Measurements from ENCODE around the gene SLC25A20. TPM values are rescaled to one million over a fixed set of nuclear protein-coding genes. Genes with fewer than 3 reads are reported as not detected.

Gene SLC25A20
- 26.2 and 30.3 TPM in 2 replicates for total RNA-seq

DNA sequence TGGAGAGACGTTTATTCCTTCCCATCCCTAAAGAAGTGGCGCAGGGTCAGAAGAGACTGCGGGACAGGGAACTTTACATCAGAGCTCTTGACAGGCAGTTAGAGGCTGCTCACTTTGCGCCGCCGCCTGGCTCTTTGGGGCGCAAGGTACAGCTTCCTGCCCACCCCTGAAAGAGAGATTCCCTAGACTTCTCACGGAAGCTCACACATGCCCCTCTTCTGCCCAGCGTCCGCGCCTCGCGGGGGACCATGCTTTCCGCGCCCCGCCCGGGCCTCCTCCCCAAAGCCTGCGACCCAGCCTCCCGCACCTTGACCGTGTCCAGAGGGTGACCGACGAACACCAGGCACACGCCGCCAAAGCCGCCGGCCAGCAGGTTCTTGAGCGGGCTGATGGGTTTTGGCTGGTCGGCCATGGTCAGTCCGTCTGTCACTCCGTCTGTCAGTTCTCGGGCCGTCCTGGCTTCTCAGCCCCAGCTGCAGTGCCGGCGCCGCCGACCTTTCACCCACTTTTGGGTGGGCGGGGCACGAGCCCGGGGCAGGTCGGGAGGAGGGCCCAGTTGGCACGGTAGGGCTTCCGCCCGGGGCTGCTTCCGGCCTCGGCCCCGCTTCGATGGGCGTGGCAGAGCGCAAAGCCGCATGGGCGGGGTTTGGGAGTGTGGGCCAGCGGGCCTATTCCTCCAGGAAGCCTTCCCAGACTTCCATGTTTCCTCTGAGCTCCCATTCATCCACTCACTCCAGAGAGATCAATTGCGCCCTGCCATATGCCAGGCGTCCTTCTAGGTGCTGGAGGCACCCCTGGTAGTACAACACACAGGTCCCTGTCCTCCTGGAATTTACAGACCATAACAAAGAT, at the start of gene SLC25A20:
Gene SLC25A20, minus strand, starts transcription at position 500 of the 852 bp plus-strand sequence. Its CDS starts 88 bp downstream, at position 412.

DNA sequence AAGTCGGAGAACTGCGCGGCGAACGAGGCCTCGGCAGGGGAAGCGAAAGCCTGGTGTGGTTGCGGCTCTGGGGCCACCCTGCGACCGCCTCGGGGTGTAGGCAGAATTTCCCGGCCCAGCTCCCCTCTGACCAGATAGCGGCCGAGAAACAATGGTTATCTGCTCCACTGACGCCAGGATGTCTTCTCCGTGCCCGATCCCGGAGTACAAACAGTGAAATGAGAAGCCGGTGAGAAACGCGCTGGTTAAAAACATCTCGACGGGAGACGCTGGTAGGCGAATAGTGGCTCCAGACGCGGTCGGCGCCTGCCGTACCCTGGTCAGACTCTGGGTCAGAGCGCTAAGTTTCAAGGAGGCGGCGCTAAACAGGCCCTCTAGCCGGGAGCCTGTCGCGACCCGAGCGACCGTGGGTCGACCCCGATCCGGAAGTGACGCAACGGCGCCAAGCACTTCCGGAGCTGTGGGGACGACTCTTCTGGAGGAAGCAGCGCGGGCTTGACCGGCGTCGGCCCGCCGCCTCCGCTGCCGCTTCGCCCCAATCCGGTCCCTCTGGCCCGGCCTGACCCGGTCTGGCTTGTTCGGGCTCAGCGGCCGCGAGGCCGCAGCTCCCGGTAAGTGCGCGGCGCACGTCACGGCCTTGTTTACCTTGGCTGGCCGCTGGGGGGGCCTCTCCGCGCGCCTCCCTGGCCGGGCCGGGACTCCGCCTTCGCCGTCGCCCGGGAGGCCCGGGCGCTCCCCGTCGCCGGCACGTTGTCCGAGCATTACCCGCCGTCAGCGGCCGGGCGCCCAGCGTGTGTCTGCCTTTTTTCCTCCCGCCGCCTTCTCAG, 19.9 kb upstream of the SLC25A20 start, which contains the start of gene ARIH2:
Gene ARIH2, plus strand, starts transcription at position 455 of the 827 bp plus-strand sequence. CDS start 8,717 bp downstream, outside the sequence.

DNA sequence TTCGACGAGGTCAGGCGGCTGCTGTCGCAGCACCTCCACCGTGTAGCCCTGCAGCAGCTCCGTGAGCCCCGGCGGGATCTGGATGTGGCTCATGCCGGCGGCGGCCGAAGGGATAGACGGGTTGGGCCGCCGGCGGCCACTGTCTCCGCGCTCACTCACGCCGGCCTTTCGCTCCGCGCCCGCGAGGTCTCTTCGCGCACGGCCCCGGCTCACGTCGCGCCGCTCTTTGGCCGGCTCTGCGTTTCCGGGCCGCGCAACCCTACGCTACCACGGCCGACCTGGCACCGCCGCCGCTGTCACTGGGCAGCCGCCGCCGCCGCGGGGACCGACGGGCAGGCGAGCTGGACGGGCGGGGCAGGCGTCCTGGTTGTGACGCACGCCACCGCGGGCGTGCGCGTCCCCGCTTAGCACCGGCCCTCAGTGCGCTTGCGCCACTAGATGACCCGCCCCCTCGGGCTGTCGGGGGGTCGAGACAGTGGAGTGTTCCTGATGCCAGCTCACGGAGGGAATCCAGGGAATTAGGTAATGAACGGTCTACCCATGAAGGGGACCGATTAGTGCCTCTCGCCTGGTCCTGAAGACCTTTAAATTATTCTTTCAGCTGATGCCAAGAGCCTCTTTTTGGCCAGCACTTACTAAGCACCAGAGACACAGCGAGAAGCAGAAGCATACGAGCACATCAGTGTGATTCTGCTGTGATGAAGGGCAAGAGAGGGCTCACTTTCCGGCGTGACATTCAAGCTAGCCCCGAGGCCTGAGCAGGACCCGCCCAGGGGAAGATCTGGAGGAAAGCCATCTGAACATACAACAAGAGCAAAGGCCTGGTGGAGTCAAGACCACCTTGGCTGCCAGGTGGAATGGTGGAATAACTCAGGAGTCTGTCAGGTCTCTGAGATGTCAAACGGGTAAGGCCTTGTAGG, 50.9 kb downstream of the SLC25A20 start, which contains the start of gene PRKAR2A:
Gene PRKAR2A, minus strand, starts transcription at position 371 of the 920 bp plus-strand sequence. Its CDS starts 278 bp downstream, at position 93.

Other genes starting within 250 kb of the SLC25A20 start
- gene CELSR3, start 236.0 kb downstream of the SLC25A20 start, total RNA-seq, result 0.18 and 0.47 TPM in 2 replicates
- gene NCKIPSD, start 213.0 kb downstream of the SLC25A20 start, total RNA-seq, result 4.7 and 6.9 TPM in 2 replicates
- 55.1 and 57.7 TPM in 2 replicates for gene IP6K2, start 181.7 kb downstream of the SLC25A20 start, total RNA-seq
- 34.9 and 40.2 TPM in 2 replicates for gene PRKAR2A, start 51.0 kb downstream of the SLC25A20 start, total RNA-seq
- 54.9 and 71.1 TPM in 2 replicates for gene ARIH2, start 20.0 kb upstream of the SLC25A20 start, total RNA-seq
- 14.7 and 31.5 TPM in 2 replicates for gene P4HTM, start 91.4 kb upstream of the SLC25A20 start, total RNA-seq
- 69.4 and 98.7 TPM in 2 replicates for gene WDR6, start 108.5 kb upstream of the SLC25A20 start, total RNA-seq
- gene DALRD3, start 119.7 kb upstream of the SLC25A20 start, total RNA-seq, result 33.7 and 46.4 TPM in 2 replicates
- 46.8 and 56.0 TPM in 2 replicates for gene NDUFAF3, start 123.2 kb upstream of the SLC25A20 start, total RNA-seq
- 341 and 373 TPM in 2 replicates for gene IMPDH2, start 130.5 kb upstream of the SLC25A20 start, total RNA-seq
- gene QRICH1, start 195.2 kb upstream of the SLC25A20 start, total RNA-seq, result 48.5 and 61.9 TPM in 2 replicates
- 272 and 308 TPM in 2 replicates for gene QARS1, start 205.9 kb upstream of the SLC25A20 start, total RNA-seq
- 34.4 and 43.7 TPM in 2 replicates for gene USP19, start 221.9 kb upstream of the SLC25A20 start, total RNA-seq
- gene LAMB2, start 234.2 kb upstream of the SLC25A20 start, total RNA-seq, result 330 and 659 TPM in 2 replicates